GM19395 (cell line): ENCODE measurements around the gene REPS1.
A peak's percentile ranks its signal among the peaks of the same experiment; 100 is the strongest.
"Not testable (repeated sequence)": the region's sequence is repeated elsewhere in the genome, so short reads cannot be mapped to it uniquely, and the experiment has no call there.

Experiments
- ATAC-seq: cut with Tn5 transposase; IDR thresholded peaks from one replicate; pipeline ENCODE4 v1.9.1; 2021; ENCODE audit warnings: mild to moderate bottlenecking, moderate library complexity; ENCODE audit not compliant: unreplicated experiment

REPS1 gene, protein sequence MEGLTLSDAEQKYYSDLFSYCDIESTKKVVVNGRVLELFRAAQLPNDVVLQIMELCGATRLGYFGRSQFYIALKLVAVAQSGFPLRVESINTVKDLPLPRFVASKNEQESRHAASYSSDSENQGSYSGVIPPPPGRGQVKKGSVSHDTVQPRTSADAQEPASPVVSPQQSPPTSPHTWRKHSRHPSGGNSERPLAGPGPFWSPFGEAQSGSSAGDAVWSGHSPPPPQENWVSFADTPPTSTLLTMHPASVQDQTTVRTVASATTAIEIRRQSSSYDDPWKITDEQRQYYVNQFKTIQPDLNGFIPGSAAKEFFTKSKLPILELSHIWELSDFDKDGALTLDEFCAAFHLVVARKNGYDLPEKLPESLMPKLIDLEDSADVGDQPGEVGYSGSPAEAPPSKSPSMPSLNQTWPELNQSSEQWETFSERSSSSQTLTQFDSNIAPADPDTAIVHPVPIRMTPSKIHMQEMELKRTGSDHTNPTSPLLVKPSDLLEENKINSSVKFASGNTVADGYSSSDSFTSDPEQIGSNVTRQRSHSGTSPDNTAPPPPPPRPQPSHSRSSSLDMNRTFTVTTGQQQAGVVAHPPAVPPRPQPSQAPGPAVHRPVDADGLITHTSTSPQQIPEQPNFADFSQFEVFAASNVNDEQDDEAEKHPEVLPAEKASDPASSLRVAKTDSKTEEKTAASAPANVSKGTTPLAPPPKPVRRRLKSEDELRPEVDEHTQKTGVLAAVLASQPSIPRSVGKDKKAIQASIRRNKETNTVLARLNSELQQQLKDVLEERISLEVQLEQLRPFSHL

DNA sequence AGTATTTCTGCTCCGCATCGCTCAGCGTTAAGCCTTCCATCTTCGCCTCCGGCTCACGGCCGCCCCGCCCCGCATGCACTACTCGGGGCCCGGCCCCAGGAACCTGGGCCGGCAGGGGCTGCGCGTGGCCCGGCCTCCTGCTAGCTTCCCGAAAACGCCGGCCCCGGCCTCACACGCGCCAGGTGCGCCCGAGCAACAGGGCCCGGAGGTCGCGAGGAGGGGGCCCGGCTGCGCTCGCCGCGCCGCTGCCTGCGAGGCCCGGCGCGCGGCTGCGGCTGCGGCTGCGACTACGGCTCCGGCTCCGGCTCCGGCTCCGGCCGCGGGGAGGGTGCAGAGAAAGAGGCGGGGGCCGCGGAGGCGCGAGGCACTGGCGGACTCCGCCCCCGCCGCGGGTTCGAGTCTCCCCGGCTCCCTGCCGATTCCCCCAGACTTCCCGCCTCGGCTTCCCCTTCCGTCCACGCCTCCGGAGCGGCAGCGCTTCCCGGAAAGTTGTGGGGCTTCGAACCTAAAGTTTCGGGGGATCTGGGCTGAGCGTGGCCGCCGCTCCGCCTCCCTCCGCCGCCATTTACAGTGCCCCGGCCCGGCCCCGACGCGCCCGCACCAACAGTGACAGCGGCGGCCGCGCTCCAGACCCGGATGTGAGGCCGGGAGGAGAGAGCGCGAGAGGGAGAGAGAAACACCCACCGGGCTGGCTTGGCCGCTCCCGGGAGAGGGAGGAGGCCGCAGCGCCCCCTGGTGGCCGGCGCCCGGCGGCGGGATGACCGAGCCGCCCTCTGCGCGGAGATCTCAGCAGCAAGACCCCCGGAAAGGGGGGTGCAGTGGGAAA is at the start of gene REPS1:
REPS1 (minus strand) TSS at position 611 of the 826 bp plus-strand sequence; CDS start at position 40, 571 bp downstream.
- ATAC-seq, result peak; percentile 90

DNA sequence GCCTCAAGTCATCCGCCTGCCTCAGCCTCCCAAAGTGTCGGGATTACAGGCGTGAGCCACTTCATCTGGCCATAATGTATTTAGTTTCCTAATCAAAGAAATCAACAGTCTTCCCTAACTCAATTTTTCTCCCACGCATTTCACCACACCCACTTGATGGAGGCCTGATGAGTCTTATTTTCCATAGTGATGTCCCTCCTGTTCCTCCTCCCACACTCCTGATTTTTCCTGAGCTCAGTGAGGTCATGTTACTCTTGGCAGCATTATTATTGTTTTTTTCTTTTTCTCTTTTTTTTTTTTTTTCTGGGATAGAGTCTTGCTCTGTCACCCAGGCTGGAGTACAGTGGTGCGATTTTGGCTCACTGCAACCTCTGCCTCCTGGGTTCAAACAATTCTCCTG is 49.4 kb upstream of the REPS1 start:
- ATAC-seq, result no peak

DNA sequence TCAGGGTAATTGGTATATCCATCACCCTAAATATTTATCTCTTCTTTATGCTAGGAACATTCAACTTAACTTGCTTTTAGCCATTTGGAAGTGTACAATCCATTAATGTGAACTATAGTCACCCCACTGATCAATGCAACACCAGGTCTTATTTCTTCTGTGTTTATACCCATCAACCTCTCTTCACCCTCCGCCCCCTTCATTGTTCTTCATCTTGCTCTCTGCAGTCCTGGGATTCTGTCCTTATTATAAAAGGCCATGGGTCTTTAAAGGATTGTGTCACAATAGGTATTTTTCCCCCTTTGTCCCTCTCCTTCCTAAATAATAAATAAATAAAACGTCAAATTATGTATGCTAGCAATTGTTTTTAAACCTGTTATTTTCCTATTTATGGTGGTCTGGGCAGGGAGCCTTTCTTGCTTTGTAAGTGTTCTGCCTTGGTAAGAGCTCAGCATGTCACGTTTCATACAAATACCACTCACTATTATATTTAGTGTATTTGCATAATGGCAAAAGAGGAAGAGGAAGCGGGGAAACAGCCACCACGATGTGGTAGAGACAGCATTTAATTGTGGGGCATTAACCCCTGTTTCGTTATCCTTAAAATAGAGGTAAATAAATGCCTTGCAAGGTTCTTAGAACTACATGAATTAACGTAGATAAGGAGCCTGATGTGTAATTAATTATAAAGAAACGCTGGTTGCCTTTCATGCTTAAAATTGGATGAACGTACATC is 42.3 kb upstream of the REPS1 start:
- ATAC-seq, result peak; percentile 49

DNA sequence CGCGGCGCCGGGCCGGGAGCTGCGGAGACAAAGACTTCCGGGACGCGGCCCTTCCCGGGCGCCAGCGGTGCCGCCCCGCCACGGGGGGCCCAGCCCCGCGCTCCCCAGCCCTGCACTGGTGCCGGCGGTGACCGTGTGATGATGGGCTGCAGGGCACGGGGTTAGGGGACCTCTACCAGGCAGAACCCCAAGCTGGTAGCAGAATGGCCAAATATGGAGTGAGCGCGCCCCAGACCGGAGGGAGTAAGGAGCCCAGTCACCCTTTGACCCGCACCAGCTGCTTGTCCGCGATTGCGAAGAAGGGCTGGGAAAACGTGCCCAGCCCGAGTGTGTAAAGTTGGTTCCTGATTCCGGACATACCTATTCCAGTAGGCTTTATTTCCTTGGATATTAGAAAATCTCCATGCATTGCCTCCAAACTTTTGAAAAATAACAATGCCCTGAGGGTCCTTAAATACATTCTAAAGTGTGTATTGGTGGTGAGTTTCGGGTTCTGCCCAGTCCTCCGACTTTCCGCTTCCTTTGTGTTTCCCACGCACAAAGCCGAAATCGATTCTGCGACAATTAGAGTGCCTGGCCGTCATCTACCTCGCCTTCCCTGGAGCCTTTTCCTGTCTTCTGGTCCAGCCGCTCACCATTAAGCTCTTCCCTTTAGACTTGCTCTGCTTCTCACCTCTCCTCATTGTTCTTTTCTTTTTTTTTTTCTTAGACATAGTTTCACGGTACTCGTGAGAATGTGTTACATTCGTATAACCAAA is 41.6 kb upstream of the REPS1 start:
- ATAC-seq, result peak; percentile 38

DNA sequence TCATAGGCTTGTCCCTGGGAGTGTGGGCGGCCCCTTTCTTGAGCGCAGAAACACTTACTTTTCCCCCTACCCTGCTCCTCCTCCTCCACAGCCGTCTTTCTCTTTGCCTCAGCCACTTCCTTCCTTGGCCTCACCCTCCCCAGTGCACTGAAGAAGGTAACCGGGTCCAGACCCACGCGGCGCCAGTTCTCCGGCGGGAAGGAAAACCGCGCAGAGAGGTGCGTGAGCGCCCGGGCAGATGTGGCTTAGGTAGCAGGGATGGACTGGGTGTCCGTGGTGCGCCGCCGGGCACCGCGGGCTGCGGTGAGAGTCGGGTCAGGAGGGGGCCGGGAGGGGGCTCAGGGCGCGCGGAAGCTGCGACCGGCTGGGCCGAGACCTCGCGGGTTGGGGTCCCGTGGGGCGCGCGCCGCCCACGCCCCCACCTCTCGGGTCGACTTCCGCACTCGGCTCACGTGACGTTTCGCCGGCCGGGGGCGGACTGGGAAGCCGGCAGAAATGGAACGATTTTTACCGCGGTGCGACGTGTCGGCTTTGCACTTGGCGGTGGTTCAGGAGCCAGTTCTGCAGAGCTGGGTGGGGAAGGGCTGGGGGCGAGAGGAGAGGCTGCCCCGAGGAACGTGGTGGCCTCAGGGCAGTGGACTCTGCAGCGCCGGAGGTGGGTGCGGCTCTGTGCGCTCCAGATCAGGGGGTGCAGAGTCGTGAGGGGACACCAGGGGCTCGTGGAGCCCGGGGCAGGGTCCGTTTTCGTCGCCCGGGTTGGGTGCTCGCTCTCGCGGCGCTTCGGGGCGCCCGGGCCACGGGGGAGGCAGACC is 40.8 kb upstream of the REPS1 start, which contains the start of gene ABRACL:
ABRACL (plus strand) TSS at position 88 of the 812 bp plus-strand sequence. CDS start 5,416 bp downstream, outside the sequence.
- ATAC-seq, result peak; percentile 77

DNA sequence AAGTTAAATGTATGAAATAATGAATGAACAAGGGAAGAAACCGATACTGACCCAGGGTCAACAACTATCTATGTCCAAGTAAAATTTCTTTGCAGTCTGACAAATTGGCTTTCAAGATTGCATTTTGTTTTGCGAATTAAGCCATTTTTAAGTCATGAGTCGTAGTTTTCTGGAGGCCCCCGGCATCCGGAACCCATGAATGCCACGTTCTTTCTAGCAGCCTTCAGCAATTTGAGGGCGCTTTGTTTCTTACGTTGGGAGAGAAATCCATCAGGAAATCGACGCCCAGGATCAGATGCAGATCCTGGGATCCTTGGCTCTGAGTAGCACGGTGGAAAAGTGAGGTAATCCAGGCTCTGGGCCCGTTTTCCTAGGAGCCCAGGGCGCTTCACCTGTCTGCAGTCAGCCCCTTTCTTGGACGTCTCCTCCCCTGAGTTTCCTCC is 40.2 kb upstream of the REPS1 start:
- peak; percentile 13 for ATAC-seq

DNA sequence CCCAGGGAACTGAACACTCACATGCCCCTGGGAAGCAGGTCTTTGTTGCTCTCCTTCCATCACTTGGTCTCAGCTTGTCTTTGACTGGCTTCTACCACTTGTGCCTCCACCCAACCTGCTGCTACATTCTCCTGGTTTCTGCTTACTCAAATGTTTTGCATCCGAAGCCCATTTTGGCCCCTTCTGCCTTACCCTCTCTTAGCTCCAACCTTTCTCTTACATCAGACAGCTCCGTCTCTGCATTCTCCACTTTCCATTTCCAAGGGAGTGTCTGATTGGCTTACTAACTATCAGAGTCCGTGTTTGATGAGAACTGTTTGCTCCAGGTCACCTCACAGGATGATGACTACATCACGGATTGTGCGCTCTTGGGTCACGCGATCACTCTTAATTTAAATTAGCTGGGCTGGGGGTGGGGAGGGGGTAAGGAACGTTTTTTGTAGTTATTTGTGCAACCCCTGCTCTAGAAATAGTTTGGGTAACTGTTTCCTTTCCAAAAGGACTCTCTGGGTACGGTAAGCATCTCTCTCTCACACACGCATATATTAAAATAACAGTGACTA is 39.6 kb upstream of the REPS1 start:
- ATAC-seq, result no peak

DNA sequence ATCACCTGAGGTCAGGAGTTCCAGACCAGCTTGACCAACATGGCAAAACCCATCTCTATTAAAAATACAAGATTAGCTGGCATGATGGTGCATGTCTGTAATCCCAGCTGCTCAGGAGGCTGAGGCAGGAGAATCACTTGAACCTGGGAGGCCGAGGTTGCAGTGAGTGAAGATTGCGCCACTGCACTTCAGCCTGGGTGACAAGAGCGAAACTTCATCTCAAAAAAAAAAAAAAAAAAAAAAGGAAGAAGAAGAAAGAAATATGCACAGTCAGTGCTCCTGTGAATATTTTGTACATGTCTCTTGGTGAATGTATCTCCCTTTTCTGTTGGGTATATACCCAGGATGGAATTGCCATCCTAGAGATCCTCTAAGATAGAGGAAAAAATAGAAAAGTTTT is 37.4 kb upstream of the REPS1 start:
- ATAC-seq, result not testable (repeated sequence)

DNA sequence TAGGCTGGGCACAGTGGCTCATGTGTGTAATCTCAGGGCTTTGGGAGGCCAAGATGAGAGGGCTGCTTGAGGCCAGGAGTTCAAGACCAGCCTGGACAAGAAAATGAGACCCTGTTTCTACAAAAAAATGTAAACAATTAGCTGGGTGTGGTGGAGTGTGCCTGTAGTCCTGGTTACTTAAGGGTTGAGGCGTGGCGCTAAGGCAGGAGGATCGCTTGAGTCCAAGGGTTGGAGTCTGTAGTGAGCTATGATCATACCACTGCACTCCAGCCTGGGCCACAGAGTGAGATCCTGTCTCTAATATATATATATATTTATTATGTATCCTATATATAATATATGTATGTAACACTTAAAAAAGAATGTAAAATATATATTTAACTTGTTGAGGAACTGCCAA is 32.6 kb upstream of the REPS1 start:
- ATAC-seq, result no peak

DNA sequence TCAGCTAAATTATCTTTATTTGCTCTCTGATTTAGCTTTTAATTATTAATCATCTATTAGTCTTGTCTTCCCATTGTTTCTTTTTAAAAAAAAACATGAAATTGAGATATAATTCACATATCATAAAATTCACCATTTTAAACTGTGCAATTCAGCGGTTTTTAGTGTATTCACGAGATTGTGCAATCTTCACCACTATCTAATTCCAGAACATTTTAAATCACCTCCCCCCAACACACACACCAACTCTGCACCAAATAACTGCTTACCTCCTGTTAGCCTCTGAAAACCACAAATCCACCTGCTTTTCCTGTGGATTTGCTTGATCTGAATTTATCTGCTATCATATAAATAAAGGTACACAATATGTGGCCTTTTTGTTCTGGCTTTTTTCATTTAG is 31.7 kb upstream of the REPS1 start:
- no peak for ATAC-seq

DNA sequence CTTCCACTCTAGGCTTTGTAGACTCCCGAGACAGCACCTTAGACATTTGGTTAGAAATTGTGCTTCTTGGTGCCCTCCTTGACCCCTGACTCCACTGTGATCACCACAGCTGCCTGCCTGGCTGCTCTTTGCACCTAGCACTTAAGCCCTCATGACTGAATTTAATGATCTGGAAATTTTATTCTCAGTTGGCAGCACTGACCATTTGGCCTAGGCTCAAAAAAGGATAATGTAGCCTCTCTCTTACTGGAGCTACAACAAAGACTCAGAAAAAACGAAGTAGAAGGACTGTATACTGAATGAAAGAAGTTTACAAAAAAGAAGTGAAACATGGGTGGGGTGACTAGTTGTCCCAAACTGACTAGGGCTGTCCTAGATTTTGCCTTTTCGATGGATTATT is 29.2 kb upstream of the REPS1 start:
- ATAC-seq, result no peak

DNA sequence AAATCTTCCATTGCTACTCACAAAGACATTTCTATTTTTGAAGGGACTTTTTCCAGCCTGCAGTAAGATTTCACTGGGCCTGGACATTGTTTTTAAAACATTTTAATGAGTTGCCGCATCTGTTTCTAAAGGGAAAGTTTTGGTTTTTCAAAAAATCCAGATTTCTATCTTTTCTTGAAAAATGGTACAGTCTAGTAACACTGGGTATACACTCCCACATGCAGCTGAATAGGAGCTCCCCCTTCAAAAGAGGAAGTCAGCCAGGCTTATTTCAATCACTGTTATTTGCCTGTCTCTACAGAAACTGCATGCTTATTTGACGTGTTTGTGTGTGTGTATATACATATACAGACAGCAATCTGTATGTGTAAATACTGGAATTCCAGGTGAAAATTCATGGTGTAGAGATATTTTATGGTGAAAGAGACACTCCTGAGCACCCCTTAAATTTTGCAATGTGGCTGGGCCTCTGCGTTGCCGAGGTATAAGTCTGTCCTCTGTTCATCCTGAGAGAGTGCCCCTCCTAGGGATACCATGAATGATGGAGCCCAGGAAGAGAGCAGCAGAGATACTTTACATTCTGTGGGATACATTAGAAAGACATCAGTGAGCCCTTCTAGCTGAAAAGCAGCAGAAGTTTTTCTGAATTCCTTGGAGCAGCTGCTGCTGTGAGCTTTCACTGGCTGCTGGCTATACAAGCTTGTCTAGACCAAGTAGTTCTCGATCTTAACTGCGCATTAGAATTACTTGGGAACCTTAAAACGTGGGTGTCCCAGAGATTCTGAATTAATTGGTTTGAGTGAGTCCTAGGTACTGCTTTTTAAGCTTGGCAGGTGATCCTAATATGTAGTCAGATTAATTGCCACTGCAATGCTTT is 28.5 kb upstream of the REPS1 start:
- ATAC-seq, result peak; percentile 95

DNA sequence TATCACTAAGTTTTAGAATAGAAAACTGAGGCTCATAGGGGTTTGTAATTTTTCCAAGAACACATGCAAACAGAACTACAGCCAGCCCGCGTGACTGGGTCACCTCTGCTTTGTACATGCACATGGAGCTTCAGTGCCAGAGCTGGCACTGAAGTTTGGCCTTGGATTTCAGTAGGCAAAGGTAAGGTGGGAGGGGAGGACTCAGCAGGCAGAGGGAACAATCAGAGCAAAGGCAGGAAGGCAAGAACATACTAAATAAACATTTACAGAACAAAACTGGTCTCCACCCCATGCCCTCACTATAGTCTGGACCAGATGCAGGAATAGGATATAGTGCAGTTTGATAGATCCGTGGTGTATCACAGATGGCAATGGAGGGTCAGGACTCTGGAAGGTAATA is 26.9 kb upstream of the REPS1 start:
- no peak for ATAC-seq

DNA sequence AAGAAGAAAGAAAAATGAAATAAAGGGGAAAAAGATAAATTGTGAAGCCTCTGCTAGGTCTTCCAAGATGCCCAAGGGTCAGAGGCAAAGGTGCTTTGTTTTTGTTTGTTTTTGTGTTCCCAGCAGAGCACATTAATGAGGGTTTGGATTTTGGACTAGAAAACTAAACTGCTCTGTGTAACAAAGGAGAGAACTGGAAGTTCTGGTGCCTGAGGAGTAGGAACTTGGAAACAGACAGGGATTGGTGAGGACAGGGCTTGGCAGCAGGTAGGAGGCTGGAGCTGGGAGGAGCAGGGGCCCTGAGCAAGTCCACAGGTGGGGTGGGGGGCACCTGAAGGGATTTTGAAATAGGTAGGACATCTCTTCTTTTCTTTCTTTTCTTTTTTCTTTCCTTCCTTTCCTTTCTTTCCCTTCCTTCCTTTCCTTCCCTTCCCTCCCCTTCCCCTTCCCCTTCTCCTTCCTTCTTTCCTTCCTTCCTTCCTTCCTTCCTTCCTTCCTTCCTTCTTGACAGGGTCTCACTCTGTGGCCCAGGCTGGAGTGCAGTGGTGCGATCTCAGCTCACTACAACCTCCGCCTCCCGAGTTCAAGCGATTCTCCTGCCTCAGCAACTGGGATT is 25.2 kb upstream of the REPS1 start:
- no peak for ATAC-seq

DNA sequence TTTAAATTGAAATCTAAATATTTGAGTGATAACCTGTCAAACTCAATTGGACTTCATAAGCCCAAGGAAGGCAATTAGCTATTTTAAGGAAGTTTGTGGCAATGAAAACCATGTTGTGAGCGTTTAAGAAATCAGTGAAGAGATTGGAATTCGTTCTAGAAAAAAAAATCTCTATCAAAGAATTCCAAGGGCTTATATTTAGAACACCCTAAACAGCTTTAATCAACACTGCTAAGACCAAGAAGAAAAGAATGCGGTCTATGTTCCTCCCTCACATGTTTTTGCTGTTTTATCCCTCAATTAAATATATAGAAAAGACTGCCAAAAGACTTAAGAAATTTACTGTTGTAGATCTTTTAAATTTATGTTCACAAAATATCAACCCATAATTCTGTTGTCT is 23.9 kb upstream of the REPS1 start:
- no peak for ATAC-seq

DNA sequence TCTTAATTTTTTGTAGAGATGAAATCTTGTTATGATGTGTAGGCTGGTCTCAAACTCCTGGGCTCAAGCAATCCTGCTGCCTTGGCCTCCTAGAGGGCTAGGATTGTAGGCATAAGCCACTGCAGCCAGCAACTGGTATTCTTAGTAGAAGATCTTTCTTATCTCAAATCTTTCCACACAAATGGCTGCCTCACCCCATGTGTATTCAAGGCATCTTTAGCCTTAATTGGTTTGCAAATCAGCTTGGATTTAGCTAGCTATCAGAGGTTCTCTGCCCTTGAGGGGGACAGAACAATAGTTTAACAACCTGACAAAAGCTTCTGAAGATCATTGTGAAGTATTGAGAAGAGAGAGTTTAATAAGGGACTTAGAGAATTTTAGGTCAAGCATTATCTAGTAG is 22.6 kb upstream of the REPS1 start:
- no peak for ATAC-seq

DNA sequence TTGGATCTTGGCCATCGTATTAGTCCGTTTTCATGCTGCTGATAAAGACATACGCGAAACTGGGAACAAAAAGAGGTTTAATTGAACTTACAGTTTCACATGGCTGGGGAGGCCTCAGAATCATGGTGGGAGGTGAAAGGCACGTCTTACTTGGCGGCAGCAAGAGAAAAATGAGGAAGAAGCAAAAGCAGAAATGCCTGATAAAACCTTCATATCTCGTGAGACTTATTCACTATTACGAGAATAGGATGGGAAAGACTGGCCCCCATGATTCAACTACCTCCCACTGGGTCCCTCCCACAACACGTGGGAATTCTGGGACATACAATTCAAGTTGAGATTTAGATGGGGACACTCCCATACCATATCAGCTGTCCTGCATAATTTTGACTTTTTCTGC is 20.1 kb upstream of the REPS1 start:
- no peak for ATAC-seq
